DND-41 (cell line): ENCODE results near the gene CCNT1.

Experiments used
- ATAC-seq: fragments of 200-7000 bp; cut with Tn5 transposase; 3 replicates; pipeline ENCODE4 v1.9.1; 2021; ENCODE audit warnings: low read depth; ENCODE audit not compliant: insufficient read depth
- DNase-seq: peaks from one replicate; pipeline ENCODE4 v3.0.0-alpha.2; 2020
- H2AFZ ChIP-seq: 2 replicates; pipeline ENCODE4 v1.6.0; 2012; ENCODE audit warnings: low read depth, low read length
- H3K27ac ChIP-seq: 2 replicates; pipeline ENCODE4 v1.5.1; 2012; ENCODE audit warnings: low read length, inconsistent platforms
- H3K27me3 ChIP-seq: fragments of 200-600 bp; sonication (generic); 2 replicates; pipeline ENCODE4 v1.6.0; 2012; ENCODE audit warnings: low read length, mild to moderate bottlenecking, inconsistent platforms; ENCODE audit not compliant: insufficient read depth, poor library complexity
- H3K36me3 ChIP-seq: 2 replicates; pipeline ENCODE4 v1.5.1; 2012; ENCODE audit warnings: low read length, inconsistent platforms; ENCODE audit not compliant: insufficient read depth
- H3K4me1 ChIP-seq: 2 replicates; pipeline ENCODE4 v1.5.1; 2012; ENCODE audit warnings: mild to moderate bottlenecking, low read length; ENCODE audit not compliant: insufficient read depth
- H3K4me2 ChIP-seq: 2 replicates; pipeline ENCODE4 v1.6.0; 2012; ENCODE audit warnings: mild to moderate bottlenecking, moderate library complexity, low read length, inconsistent platforms; ENCODE audit not compliant: insufficient read depth
- H3K4me3 ChIP-seq, 2 experiments: fragments of 200-600 bp in 1 of 2; shearing (Covaris generic) in 1 of 2; 2 replicates each; pipeline ENCODE4 v1.5.1; 2012 to 2016; ENCODE audit warnings: inconsistent platforms in 2 of 2, low read length in 2 of 2, mild to moderate bottlenecking in 2 of 2, low read depth in 1 of 2, moderate library complexity in 1 of 2
- H3K79me2 ChIP-seq: 2 replicates; pipeline ENCODE4 v1.6.0; 2012; ENCODE audit warnings: low read length, inconsistent platforms; ENCODE audit not compliant: insufficient read depth
- H3K9ac ChIP-seq: 2 replicates; pipeline ENCODE4 v1.6.0; 2012; ENCODE audit warnings: low read depth, mild to moderate bottlenecking, inconsistent platforms, low read length, moderate library complexity
- H3K9me3 ChIP-seq: 2 replicates; pipeline ENCODE4 v1.5.1; 2012; ENCODE audit warnings: low read length, moderate library complexity, mild to moderate bottlenecking, inconsistent platforms; ENCODE audit not compliant: insufficient read depth, severe bottlenecking
- H4K20me1 ChIP-seq: 2 replicates; pipeline ENCODE4 v1.6.0; 2012; ENCODE audit warnings: low read length; ENCODE audit not compliant: insufficient read depth
- CTCF ChIP-seq: IDR thresholded peaks from 2 replicates; pipeline ENCODE4 v1.5.1; 2012; ENCODE audit warnings: borderline replicate concordance, low read length, moderate library complexity, mild to moderate bottlenecking; ENCODE audit not compliant: poor library complexity, severe bottlenecking; ENCODE audit errors: extremely low read depth
- EZH2 ChIP-seq: IDR thresholded peaks from 3 replicates; pipeline ENCODE4 v1.6.1; 2012; ENCODE audit warnings: borderline replicate concordance, low read depth, mild to moderate bottlenecking, moderate library complexity, low read length, inconsistent platforms; ENCODE audit not compliant: severe bottlenecking

Gene CCNT1

GRCh38 chr12:48681399-48681709, 35.2 kb downstream of the CCNT1 start:
- no peak for TF ChIP-seq CTCF
- TF ChIP-seq EZH2, result no peak
- peaks cover 53% of the 10 kb centered on the region for H3K4me1 ChIP-seq
- no peaks in the 10 kb centered on the region for H3K9me3 ChIP-seq
- DNase-seq (no peak), ATAC-seq (0 out of 3 replicates have a peak, but pooled peaks have one; percentile 2)
- peak overlapping the region; percentile 62 to 64 for H3K4me3 ChIP-seq
- H3K27ac ChIP-seq, result peak overlapping the region; percentile 85
- H3K79me2 ChIP-seq, result peaks cover 56% of the 10 kb centered on the region
- H3K36me3 ChIP-seq, result peaks cover 44% of the 10 kb centered on the region
- H4K20me1 ChIP-seq, result peaks cover 36% of the 10 kb centered on the region
- peak overlapping the region; percentile 79 for H3K9ac ChIP-seq
- peak overlapping the region; percentile 84 for H3K4me2 ChIP-seq
- H3K27me3 ChIP-seq, result no peaks in the 10 kb centered on the region
- peak overlapping the region; percentile 80 for H2AFZ ChIP-seq

GRCh38 chr12:48680861-48681260, 35.6 kb downstream of the CCNT1 start:
- H3K27me3 ChIP-seq, result no peaks in the 10 kb centered on the region
- peaks cover 41% of the 10 kb centered on the region for H4K20me1 ChIP-seq
- H3K27ac ChIP-seq, result peak overlapping the region; percentile 85
- H3K36me3 ChIP-seq, result peaks cover 49% of the 10 kb centered on the region
- H3K4me2 ChIP-seq, result peak overlapping the region; percentile 84
- H3K4me3 ChIP-seq, result peak overlapping the region; percentile 62 to 64
- H3K9ac ChIP-seq, result peak overlapping the region; percentile 79
- H2AFZ ChIP-seq, result no peak overlapping the region
- peaks cover 61% of the 10 kb centered on the region for H3K79me2 ChIP-seq
- peaks cover 58% of the 10 kb centered on the region for H3K4me1 ChIP-seq
- no peak for TF ChIP-seq EZH2
- no peak for TF ChIP-seq CTCF
- no peaks in the 10 kb centered on the region for H3K9me3 ChIP-seq
- DNase-seq (no peak), ATAC-seq (no peak)

GRCh38 chr12:48678551-48679185, 37.8 kb downstream of the CCNT1 start:
- H3K9ac ChIP-seq, result peak overlapping the region; percentile 79; the same call in 1 of the 2 replicates
- peaks cover 82% of the 10 kb centered on the region for H3K79me2 ChIP-seq
- peaks cover 49% of the 10 kb centered on the region for H4K20me1 ChIP-seq
- ATAC-seq (no peak), DNase-seq (no peak)
- H3K36me3 ChIP-seq, result peaks cover 68% of the 10 kb centered on the region
- peak overlapping the region in 1 of 2 experiments; percentile 64; a peak in 2 of 4 replicates for H3K4me3 ChIP-seq
- no peak for TF ChIP-seq CTCF
- no peak for TF ChIP-seq EZH2
- H3K27me3 ChIP-seq, result no peaks in the 10 kb centered on the region
- H3K9me3 ChIP-seq, result no peaks in the 10 kb centered on the region
- H3K4me1 ChIP-seq, result peaks cover 58% of the 10 kb centered on the region
- H3K4me2 ChIP-seq, result peak overlapping the region; percentile 84
- H3K27ac ChIP-seq, result no peak overlapping the region
- H2AFZ ChIP-seq, result no peak overlapping the region
